GM12873 (cell line): ENCODE results near the gene LSG1.

Experiments
- CTCF ChIP-seq: IDR thresholded peaks from 2 replicates; pipeline ENCODE4 v1.5.1; 2012; ENCODE audit warnings: low read depth, mild to moderate bottlenecking, moderate library complexity, low read length, control low read depth; ENCODE audit not compliant: insufficient read depth; ENCODE audit errors: missing control alignments

The LSG1 gene

GRCh38 chr3:194604837-194605236 lies 67.2 kb downstream of the LSG1 start:
- TF ChIP-seq CTCF: peak; percentile 32

- TF ChIP-seq CTCF: no peak
Observed at GRCh38 chr3:194604126-194604525, 67.9 kb downstream of the LSG1 start.

- no peak for TF ChIP-seq CTCF
Observed at GRCh38 chr3:194602669-194603171, 69.3 kb downstream of the LSG1 start.

- TF ChIP-seq CTCF: no peak
Observed at GRCh38 chr3:194598771-194599557, 73.0 kb downstream of the LSG1 start.

GRCh38 chr3:194596906-194597305 lies 75.1 kb downstream of the LSG1 start:
- TF ChIP-seq CTCF: no peak

- no peak for TF ChIP-seq CTCF
Observed at GRCh38 chr3:194592798-194593752, 78.9 kb downstream of the LSG1 start.
